Fibroblast of skin of scalp (primary cell): ENCODE results near the gene SNX1.
"Not testable (repeated sequence)": the region's sequence is repeated elsewhere in the genome, so short reads cannot be mapped to it uniquely, and the experiment has no call there.

Source experiments
- DNase-seq: peaks from one replicate; pipeline ENCODE4 v3.0.0-alpha.2; 2013

The SNX1 gene

DNA sequence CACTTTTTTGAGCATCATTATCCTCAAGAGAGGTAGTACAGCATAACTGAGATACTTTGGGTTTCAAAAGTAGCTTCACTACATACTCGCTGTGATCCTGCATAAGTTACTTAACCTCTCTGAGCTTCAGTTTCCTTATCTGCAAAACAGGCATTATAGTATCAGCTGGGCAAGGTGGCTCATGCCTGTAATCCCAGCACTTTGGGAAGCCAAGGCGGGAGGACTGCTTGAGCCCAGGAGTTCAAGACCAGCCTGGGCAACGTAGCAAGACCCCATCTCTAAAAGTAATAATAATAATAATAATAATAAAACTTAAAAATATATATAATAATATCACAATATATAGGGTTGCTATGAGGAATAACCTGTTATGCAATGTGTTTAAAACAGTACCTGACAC, 13.0 kb upstream of the SNX1 start:
- DNase-seq = no peak

DNA sequence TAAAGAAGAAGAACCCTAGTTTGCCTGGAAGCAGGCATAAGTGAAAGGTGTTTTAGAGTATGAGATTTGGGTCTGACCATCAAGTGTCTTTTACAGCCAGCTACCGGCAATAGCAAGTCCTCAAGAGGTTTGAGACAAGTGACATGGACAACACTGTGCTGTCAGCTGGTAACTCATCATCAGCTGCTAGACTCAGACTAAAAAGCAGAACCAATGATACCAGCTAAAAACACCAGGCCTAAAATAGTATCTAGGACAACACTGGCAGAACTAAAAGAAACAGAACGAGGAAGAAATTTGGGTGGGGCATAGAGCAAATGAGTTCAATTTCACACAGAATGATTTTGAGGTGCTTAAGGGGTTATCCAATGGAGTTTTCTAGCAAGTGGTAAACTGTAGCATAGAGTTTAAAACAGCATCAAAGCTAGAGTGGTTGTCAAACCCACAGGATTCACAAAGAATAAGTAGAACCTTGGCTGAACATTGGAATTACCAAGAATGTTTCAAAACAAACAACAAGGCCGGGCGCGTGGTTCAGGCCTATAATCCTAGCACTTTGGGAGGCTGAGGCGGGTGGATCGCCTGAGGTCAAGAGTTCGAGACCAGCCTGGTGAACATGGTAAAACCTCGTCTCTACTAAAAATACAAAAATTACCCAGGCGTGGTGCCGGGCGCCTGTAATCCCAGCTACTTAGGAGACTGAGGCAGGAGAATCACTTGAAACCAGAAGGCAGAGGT, 6.1 kb upstream of the SNX1 start:
- DNase-seq = no peak

DNA sequence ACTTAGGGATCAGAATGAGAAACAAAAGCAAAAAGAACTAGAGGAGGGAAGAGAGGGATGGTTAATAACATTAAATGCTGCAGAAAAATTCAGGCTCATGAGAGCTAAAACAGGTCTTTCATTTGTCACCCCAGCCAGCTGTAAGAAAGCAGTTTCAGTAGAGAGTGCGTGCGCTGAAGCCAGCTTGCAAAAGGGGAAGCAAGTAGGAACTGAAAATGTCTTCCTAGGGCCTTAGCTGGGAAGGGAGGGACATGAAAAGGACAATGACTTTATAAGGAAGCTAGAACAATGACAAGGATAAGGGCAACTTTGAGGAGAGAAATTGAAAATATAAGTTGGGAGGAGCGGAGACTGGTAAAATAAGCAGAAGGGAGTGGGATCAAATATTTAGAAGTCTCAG, 5.3 kb upstream of the SNX1 start:
- no peak for DNase-seq

DNA sequence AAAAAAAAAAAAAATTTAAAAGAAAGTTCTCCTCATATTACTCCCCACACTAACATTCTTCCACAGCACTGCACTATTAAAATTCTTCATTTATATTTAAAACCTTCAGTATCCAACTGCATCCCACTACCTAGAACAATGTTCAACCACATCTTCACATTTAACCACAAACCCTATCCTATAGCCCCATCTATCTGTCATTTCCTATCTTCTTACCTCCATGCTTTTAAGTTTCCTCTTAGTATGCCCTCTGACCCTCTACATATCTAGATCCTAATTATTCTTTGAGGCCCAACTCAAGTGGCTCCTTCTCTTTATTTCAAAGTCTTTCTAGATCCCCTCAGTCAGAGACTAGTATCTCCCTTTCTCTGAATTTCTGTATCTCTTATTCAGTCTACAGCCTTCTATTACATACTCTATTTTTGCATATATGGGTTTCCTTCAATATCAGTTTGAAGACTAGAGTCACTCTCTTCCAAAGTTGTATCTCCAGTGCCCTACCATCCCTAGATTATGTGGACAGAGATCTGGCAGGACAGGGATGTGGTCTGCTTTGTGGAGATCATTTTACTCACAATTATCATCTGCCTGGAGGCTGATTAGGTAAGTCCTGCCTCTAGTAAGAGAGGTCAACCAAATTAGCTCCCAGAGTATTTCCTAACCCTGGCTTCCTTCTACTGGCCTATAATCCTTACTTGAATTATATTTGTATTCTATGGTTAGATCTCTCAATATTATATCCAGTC, 3.5 kb upstream of the SNX1 start:
- DNase-seq = no peak

DNA sequence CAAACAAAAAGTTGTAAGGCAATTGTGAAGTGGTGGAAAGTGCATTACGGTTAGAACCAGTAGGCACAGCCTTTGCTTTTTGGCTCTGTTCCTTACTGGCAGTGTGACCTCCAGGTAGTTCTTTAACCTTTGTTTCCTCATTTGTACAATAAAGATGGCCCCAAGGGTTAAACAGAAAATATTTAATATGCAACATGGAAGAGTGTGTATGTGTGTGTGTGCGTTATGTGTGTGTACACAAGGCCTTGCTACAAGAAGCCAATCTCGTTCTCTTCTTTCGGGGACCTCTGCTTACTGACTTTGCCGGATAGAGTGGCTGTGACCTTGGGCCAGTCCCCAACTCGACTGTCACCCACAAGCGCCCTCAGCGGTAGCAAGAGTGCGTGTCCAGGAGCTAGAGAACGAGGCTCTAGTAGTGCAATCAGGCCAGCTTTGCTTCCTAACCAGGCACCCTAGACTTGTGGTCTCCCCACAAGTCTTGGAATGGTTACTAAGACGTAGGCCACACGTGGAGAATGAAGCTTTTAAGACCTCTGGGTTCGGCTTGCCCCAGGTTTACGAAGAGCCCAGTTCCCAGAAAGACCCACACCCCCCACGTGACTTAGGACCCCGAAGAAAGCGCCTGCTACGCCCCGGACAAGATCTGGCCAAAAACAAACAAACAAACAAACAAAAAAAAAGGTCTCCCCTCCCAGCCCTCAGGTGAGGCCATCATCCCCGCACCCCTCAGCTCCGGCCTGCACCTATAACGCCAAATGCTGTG, 2.7 kb upstream of the SNX1 start:
- DNase-seq = peak; percentile 38

DNA sequence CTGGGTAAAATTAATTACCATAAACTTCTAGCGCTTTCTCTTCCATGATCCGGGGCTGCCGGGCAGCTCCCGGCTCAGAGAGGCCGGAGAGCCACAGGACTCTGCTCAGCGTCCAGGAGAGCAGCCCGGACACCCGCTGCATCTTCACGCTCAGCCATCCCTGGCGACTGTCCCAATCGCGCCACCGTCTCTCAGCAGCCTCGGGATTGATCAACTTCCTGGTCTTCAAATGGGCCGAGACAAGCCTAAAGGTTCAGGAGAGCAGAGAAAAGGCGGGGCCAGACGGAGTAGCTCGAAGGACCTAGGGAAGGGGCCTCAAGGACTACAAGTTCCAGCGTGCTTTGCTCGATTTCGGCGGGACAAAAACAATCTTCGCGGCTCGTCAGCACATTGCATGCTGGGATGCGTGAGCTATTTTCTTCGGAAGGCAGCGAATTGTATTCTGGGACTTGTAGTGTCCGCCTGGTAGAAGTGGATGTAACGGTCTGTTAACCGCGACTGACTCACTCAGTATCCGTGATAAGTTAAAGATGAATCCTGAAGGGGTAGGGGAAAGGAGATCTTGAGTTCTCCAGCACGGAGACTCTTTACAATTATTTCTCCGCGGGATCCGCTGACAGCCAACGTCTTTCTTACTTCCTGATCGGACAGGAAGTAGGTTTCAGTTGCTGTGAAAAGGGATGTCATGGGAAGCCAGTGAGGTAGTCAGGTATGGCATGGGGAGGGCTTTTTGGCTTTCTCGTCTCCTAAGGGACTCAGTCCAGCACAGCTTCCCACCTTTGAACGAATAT, 2.0 kb upstream of the SNX1 start, which contains the start of gene CIAO2A:
TSS of gene CIAO2A (minus strand) at position 212 of the 791 bp plus-strand sequence. CDS start at position 142, 70 bp downstream.
- peak; percentile 99 for DNase-seq

DNA sequence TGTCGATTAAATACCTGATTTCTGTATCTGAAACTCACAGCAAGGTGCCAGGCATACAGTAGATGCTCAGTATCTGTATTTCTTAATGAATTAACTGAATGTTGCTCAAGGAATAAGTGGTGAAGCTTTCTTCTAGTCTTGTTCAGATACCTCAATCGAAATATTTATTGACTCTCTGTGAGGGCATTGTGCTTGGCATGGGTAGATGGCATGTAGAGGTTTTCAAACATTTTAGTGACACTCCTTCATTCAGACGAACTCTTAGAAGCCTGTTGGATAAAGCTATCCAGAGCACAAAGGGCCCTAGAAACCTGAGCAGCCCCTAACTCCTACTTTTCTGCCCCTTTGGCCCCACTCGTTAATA, 369 bp upstream of the SNX1 start:
- no peak for DNase-seq

DNA sequence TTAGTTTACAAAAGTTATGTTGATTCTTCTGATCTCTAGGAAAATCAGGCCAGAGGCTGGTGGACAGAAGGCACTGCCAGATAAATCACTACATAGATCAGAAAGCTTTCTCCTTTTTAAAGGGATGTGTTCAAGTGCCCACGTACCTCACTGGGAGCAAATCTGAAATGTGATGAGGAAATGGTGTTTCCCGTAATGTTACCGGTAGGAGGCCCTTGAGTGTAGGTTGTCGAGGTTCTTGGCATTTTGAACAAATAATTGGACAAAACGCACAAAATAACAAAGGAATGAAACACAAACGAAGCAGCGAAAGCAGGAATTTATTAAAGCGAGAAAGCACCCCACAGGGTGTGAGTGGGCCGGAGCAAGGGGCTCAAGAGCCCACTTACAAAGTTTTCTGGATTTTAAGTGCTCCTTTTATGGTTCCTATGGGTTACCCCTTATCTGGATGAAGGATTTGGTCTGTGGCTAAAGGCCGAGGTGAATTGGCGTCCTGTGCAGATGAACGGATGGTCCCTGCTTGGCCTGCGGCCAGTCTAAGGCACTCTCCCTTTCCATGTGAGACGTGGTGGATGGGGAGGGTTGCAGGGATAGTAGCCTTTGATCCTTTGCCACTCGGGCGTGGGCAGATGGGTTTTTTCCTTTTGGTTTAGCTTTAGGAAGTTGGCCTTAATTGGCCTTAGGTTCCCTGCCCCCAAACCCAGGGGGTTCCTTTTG, 1.0 kb downstream of the SNX1 start:
- no peak for DNase-seq

DNA sequence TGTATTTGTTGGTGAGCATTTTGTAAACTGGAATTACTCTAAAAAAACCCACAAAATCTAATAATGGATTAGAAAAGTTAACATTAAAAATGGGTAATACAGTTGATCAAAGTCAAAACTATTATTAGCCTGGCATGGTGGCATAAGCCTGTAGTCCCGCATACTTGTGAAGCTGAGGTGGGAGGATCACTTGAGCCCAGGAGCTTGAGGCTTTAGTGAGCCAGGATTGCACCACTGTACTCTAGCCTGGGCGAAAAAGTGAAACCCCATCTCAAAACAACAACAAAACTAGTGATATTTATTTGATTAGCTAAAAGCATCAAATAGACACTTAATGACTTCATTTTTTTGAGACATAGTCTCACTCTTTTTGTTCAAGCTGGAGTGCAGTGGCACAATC, 3.6 kb downstream of the SNX1 start:
- DNase-seq = no peak

DNA sequence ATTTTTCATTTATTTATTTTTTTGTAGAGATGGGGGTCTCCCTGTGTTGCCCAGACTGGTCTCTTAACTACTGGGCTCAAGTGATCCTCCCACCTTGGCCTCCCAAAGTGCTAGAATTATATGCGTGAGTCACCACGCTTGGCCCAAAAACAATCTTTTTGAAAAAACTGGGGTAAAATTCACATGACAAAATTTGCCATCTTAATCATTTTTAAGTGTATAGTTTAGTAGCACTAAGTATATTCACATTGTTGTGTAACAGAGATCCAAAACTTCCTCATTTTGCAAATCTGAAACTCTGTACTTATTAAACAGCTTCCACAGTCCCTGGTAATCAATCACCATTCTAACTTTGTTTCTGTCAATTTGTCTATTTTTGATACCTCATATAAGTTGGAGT, 5.2 kb downstream of the SNX1 start:
- no peak for DNase-seq

DNA sequence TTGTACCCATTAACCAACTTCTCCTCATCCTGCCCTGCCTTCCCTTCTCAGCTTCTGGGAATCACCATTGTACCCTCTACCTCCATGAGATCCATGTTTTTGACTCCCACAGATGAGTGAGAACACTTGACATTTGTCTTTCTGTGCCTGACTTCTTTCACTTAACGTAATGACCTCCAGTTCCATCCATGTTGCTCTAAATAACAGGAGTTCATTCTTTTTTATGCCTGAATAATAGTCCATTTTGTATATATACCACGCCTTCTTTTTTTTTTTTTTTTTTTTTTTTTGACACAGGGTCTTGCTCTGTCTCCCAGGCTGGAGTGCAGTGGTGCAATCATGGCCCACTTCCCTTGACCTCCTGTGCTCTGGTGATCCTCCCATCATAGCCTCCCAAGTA, 6.7 kb downstream of the SNX1 start:
- no peak for DNase-seq

DNA sequence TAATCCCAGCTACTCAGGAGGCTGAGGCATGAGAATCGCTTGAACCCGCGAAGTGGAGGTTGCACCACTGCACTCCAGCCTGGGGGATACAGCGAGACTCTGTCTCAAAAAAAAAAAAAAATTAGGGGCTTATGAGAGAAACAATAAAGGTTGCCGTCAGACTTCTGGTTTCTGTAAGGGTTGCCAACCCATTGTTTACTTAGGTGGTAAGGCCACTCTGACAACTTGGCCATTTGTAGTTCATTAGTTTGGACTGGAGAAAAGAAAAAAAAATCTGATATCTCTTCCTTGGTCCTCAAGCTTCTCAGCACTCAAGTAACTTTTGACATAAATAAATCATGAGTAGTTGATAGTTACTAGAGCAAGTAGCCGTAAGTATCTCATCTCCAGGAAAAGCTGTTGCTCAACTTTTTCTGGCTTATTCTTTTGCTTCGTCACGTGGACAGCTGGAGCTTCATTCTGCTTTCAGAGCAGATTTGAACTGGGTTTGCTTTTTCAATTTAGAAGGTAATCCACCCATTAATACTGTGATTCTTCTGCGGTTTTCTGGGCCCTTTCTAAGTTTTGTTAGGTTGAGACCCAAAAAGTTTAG, 9.4 kb downstream of the SNX1 start:
- no peak for DNase-seq

DNA sequence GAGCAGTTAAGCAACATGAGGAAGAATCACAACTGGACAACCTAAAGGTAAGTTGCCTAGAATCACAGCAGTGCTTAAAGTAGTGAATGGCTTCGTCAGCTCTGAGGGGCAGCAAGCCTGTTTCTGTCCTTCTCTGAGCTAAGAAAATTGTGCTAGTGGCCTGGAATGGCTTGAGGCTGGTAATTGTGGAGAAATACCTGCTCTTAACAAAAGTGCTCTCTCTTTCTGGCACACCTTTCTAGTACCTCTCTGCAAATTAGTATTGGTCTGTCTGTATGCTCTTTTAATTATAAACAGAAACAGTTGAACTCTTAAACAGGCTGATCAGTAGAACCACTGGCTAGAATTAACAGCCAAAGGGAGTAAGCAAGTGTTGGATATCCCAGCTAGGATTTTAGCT, 11.6 kb downstream of the SNX1 start:
- DNase-seq = no peak

DNA sequence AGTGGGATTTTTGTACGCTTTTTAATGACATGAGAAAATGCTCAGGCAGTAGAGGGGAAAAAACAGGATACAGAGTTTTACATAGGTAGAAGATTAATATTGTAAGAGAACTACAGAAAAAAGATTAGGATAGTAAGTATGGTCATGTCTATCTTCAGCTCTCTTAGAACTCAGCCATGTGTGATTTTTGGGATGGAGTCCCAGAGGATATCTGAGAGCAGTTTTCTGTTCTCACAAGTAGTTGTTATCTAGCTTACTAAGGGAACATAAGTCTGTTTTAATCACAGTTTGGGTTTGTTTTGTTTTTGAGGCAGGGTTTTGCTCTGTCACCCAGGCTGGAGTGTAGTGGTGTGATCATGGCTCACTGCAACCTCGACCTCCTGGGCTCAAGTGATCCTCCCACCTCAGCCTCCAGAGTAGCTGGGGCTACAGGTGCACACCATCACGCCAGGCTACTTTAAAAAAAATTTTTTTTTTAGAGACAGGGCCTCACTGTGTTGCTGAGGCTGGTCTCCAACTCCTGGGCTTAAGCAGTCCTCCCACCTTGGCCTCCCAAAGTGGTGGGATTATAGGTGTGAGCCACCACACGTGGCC, 14.4 kb downstream of the SNX1 start:
- not testable (repeated sequence) for DNase-seq

DNA sequence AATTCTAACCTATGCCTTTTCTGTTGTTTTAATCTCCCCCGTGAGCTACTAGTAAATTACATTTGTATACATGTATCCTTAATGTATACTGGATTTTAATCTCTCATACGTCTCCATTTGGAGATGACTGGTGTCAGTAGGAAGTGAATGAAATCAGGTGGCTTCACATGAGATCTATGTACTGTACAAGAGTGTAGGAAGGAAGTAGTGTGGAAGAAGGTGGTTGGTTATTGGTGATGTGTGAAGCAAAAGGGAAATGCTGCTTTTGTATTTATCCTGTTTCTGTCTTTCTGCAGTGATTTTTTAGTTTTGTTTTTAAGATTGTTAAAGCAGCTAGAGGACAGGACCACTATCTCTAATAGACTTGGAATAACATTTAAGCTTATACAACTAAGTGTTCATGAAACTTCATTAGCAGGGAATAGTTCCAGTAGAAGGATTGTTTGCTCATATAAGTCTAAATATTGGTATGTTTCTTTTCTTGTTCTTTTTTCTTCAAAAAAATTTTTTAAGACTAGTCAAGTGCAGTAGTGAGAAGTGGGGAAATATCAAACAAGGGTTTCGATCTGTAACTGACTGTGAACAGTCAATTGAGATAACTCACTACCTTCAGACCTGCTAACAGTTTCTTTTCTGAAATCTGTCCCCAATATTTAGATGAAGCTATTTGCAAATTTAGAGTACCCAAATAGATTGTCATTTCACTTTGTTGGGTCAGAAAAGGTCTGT, 15.3 kb downstream of the SNX1 start:
- DNase-seq = no peak

DNA sequence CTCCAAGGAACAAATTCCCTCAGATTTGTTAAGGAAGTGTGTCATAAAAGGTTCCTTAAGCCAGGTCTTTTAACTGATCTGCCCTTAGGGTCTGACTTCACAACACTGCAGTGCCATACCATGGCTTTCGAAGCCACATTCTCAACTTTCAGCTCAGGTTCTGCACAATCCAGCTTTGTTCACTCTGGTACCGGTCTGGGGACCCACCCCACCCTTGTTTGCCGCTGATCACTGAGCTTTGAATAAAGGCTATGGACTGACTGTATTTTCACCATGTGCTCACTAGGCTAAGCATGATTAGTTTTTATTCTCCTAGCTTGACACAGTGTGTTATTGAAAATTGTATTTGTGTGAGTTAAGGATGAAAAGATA, 15.9 kb downstream of the SNX1 start:
- no peak for DNase-seq

DNA sequence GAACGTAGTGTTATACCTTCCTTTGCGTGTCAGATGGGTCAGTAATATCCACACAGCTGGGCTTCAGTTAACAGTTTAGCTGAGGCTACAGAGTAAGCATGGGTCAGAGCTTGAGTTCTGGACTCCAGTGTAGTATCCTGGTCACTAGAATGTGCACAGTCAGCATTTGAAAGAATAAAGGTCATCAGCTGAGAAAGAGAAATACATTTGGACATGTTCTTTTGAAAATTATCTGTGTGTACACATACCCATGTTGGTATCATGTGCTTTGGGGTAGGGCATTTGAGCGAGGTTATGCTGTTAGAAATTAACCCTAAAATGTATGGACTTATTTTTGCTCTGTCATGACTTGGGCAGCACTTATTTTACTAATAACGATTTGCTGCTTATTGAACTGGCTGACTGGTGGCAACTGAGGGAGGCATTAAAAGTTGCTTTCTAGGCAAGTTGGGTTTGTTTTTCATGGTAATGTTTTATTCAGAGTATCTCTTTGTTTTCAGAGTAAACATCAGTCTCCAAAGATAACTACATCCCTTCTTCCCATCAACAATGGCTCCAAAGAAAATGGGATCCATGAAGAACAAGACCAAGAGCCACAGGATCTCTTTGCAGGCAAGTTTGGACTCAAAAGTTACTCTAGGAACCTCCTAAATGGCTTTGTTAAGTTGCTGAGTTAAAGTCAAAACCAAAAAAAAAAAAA, 16.4 kb downstream of the SNX1 start:
- DNase-seq = no peak

DNA sequence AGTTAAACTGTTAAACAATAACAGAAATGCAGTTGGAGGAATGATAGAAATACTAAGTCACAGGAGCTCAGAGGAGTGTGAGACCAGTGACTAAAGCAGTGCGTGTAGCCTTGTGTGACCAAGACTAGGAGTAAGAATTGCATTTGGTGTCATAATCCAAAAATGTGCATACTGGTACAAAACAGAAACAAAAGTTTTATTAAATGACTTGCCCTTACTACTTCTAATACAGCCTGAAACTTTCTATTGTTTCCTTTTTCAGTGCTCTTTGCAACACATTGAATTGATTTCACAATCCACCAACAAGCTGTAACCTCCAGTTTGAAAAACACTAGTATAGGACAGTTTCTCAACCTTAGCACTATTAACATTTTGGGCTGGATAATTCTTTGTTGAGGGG, 17.1 kb downstream of the SNX1 start:
- peak; percentile 53 for DNase-seq

DNA sequence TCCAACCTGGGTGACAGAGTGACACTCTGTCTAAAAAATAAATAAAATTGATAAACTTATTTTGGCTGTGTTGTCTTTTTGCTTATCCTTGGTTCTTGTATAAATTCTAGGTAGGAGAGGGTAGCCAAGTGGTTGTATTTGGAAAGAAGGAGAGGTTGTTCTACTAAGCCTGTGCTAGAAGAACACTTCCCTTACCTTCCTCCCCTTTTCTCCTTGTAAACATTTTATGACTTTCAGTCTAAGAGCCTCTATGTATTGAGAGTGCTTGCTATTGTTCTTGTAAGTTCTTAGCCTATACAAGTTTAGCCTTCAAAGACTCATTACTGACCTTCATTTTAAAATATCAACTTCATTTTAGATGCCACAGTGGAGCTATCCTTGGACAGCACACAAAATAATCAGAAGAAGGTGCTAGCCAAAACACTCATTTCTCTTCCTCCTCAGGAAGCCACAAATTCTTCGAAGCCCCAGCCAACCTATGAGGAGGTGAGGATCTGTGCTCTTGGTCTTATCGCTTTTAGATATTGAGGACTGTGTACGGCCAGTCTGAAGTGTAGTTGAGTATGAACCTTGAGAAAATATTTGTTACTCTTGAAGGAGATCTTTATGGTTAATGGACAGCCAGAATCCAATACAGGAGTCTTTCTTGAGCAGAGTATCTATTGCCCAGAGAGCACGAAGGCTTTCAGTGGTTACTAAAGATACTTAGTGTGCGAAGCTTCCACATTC, 22.1 kb downstream of the SNX1 start:
- DNase-seq = no peak
